GM21723 (cell line): ENCODE measurements around the gene PPP1R9B.

Experiments used
- ATAC-seq: cut with Tn5 transposase; IDR thresholded peaks from one replicate; pipeline ENCODE4 v1.9.1; 2021; ENCODE audit warnings: mild to moderate bottlenecking, moderate library complexity; ENCODE audit not compliant: unreplicated experiment

PPP1R9B gene

DNA sequence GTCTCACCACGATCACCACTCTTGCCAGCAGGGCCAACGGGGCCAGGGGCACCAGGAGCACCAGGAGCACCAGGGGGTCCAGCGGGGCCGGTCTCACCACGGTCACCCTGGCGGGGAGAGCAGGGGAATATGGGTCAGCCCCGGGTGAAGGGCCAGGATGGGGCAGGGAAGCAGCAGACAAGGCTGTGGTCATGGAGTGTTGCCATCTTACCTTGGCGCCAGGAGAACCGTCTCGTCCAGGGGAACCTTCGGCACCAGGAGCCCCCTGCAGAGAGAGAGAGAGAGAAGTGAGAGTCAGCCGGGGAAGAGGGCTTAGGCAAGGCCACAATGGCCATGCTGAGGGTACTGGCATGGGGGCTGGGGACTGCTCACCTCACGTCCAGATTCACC is 38.0 kb upstream of the PPP1R9B start:
- no peak for ATAC-seq

DNA sequence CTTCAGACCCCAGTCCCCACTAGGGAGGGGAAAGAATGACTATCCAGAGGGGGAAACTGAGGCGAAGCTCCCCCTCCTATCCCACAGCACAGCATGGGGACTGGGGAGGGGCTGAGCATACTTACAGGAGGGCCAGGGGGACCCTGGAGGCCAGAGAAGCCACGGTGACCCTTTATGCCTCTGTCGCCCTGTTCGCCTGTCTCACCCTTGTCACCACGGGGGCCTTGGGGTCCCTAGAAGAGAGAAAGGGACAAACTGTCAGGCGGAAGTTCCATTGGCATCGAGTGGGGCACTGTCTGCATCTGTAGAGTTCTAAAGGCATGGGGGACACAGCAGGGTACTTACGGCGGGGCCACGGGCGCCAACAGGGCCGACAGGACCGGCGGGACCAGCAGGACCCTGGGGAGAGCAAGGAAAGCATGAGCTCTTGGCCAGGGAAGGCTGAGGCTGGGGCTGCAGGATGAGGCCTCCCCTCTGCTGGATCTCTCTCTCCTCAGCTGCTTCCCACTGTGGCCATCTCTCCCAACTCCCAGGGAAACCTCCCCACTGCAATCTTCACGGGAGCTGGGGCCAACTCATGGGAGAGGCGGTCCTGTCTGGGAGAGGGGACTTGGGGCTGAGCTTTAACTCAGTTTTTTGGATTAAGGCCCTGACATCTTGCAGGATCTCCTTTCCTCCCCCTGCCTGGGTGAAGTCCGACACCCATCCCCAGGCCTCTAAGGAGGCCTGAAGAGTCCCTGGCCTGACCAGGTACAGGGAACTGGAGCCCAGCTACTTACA is 37.5 kb upstream of the PPP1R9B start:
- ATAC-seq, result no peak

DNA sequence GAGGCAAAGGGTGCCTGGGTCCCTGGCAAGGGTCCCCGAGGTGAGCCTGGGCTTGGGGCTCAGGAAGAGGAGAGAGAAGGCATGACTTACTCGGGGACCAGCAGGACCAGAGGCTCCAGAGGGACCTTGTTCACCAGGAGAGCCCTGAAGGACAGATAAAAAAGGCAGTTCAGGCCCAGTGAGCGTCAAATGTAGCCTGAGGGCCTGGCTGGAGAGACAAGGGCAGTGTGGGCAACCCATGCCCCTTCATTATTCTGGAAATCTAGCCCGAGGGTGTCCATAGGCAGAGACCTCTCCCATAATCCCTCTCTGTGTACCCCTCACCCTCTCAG is 36.9 kb upstream of the PPP1R9B start:
- no peak for ATAC-seq

GRCh38 chr17:50186661-50187393 is 36.4 kb upstream of the PPP1R9B start:
- ATAC-seq, result no peak

DNA sequence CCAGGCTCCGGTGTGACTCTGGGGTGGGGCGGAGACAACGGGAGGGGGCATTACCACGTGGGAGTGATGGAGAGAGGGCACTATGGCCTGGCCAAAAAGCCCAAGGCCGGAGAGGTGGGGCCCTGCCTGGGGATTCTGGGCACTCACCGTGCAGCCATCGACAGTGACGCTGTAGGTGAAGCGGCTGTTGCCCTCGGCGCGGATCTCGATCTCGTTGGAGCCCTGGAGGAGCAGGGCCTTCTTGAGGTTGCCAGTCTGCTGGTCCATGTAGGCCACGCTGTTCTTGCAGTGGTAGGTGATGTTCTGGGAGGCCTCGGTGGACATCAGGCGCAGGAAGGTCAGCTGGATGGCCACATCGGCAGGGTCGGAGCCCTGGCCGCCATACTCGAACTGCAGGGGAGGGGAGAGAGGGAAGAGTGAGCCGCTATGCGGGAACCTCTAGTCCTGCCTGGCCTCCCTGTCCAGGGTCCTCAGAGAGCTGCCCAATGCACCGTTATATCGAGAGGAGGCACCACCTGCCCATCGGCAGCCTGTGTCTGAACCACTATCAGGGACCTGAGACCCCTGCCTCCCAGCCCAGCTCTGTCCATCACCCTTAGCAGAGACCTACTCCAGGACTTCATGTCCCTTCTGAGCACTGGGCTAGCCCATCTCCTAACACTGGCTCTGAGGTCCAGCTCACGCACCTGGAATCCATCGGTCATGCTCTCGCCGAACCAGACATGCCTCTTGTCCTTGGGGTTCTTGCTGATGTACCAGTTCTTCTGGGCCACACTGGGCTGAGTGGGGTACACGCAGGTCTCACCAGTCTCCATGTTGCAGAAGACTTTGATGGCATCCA is 35.4 kb upstream of the PPP1R9B start:
- no peak for ATAC-seq

DNA sequence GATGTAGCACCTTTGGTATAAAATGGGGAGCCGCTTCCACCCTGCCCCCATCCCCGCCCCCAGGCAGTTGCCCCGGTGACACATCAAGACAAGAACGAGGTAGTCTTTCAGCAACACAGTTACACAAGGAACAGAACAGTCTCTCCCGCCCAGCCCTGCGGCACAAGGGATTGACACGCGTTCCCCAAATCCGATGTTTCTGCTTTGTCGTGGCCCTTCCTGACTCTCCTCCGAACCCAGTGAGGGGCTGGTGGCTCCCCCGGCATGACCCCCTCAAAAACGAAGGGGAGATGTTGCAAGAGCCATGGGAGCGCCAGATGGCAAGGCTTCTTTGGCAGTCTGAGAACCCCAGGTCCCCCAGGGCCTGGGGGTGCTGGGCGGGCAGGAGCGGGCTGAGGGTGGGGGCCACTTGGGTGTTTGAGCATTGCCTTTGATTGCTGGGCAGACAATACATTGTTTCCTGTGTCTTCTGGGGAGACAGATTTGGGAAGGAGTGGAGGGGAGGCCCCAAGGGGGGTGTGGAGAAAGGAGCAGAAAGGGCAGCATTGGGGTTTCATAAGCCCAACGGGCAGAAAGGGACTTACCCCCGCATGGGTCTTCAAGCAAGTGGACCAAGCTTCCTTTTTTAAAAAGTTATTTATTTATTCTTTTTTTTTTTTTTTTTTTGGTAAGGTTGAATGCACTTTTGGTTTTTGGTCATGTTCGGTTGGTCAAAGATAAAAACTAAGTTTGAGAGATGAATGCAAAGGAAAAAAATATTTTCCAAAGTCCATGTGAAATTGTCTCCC is 34.3 kb upstream of the PPP1R9B start:
- ATAC-seq, result no peak

DNA sequence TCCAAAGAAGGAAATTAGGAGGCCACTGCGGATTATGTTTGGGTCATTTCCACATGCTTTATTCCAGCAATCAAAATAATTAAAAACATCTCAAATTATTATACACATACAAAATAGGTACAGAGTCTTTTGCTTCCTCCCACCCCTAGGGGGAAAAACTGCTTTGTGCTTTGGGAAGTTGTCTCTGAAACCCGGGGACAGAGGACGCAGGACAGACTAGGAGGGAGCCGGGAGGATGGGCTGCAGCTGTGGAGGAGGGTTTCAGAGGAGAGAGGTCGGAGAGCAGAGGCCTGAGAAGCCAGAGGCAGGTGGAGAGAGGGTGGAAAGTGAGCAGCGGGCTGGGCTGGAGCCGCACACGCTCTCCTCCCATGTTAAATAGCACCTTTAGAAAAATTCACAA is 33.6 kb upstream of the PPP1R9B start:
- ATAC-seq, result no peak

DNA sequence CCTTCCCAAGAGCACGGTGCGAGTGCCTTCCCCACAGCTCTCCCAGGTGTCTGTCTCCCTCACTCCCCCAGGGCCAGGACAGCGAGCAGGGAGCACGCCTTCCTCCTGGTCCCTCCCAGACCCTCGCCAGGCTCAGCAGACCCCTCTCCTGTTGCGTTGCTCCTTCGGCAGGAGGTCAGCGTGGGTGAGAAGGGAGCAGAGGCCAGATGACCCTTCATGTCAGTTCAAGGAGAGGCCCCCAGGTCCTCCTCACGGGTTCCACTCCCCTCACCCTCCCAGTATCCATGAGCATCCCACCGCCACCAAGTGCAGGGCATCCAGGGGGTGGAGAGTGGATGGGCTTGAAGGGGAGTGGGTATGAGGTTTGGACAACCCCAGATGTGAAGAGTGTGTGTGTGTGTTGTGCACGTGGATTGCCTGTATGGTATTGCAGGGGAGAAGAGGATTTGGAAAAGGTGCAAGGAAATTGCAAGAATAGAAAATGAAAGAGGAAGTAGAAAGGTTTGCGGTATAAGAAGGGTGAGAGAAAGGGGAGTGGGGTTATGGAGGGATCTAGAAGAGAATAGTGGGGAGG is 33.0 kb upstream of the PPP1R9B start:
- ATAC-seq, result no peak

GRCh38 chr17:50182783-50183420 is 32.4 kb upstream of the PPP1R9B start:
- no peak for ATAC-seq

GRCh38 chr17:50181591-50182560 is 31.4 kb upstream of the PPP1R9B start:
- ATAC-seq, result no peak

GRCh38 chr17:50181144-50181543 is 30.7 kb upstream of the PPP1R9B start:
- ATAC-seq, result no peak

DNA sequence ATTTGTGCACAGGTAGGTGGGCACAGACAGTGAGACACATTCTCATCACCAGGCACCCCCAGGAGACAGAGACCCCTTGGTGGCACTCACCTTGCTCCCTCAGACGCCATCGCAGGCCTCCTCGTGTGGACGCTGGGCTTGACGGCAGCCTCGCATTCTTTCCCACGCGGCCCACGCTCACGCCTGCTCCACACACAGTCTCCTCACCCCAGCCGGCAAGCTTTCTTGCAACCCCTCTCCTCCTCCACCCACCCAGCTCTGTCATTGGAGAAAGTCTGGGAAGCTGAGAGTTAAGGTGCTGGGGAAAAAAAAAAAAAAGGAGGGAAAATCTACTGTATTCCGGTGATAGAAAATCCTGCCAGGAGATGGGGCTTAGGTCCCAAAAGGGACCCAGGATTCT is 30.1 kb upstream of the PPP1R9B start:
- no peak for ATAC-seq

DNA sequence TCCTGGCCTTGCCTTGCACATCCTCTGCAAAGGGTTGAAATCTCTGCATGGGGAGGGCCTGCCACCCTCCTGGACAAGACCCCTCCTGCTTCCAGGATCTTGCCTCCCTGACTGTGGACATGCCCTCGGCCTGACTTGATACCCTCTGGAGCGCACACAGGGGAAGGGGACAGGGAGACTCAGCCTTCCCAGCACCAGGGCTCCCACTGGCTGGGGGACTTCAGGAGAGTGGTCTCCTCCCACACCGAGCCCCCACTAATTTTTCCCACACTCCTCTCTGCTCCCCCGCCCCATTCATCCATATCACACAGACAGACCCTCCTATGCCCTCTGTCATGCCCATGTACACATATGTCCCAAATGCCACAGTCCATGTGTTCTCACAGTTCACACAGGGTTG is 29.6 kb upstream of the PPP1R9B start:
- no peak for ATAC-seq

GRCh38 chr17:50177983-50178834 is 27.7 kb upstream of the PPP1R9B start:
- ATAC-seq, result peak; percentile 51

GRCh38 chr17:50177476-50177875 is 27.0 kb upstream of the PPP1R9B start:
- no peak for ATAC-seq

DNA sequence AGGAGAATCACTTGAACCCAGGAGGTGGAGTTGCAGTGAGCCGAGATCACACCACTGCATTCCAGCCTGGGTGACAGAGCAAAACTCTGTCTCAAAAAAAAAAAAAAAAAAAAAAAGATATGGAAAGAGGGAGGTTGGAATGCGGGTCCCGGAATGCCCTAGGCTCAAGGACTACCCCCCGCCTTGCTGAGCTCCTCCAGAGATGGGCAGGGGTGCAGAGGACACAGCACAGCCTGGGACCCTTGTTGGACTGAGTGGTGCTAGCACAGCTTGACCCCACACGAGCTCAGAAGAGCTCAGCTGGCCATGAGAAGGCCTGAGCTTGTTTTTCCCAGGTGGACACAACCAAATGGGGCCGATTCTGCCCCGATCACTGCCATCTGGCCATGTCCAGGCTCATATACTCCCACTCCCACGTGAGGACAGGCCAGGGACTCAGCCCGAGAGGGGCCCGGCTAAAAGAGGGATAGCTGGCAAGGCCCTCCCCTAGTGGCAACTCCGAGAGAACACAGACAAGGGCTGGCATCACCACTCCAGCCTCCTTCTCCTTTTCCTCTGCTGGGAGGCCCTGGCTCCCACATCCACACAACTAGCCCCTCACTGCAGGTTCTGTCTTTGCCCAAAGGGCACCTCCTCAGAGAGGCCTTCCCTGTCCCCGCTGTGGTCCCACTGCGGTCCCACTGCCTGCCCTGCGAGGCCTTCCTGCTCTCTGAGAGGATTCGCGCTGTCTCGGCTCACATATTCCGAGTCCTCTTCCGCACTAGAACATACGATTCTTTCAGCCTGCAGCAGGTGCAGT is 26.3 kb upstream of the PPP1R9B start:
- no peak for ATAC-seq
